Hippocampal formation (tissue), 2 donors: Measurements from ENCODE around the gene SHC2.
A peak's percentile ranks its signal among the peaks of the same experiment; 100 is the strongest.
"Not testable (repeated sequence)": the region's sequence is repeated elsewhere in the genome, so short reads cannot be mapped to it uniquely, and the experiment has no call there.

Source experiments
- DNase-seq, 2 donors: peaks; one replicate each; lab custom pipeline; 2025; lab: John Stamatoyannopoulos, UW

Gene SHC2

GRCh38 chr19:444677-445210 is 16.1 kb downstream of the SHC2 start:
- DNase-seq, result no peak

- DNase-seq, result no peak
Observed at GRCh38 chr19:443005-443404, 17.8 kb downstream of the SHC2 start.

GRCh38 chr19:442085-442484 is 18.7 kb downstream of the SHC2 start:
- no peak for DNase-seq

GRCh38 chr19:441213-441836 is 19.5 kb downstream of the SHC2 start:
- DNase-seq, result peak in 1 of 2 donors; percentile 6

- no peak for DNase-seq
Observed at GRCh38 chr19:440391-441212, 20.2 kb downstream of the SHC2 start.

- no peak for DNase-seq
Observed at GRCh38 chr19:439167-439900, 21.5 kb downstream of the SHC2 start.

GRCh38 chr19:438416-438958 is 22.3 kb downstream of the SHC2 start:
- no peak for DNase-seq

- no peak for DNase-seq
Observed at GRCh38 chr19:437041-437440, 23.8 kb downstream of the SHC2 start.

GRCh38 chr19:436413-436950 is 24.4 kb downstream of the SHC2 start:
- no peak for DNase-seq

GRCh38 chr19:435707-436412 is 25.0 kb downstream of the SHC2 start:
- no peak for DNase-seq

- no peak for DNase-seq
Observed at GRCh38 chr19:435056-435706, 25.7 kb downstream of the SHC2 start.

GRCh38 chr19:434152-434960 is 26.5 kb downstream of the SHC2 start:
- no peak for DNase-seq

GRCh38 chr19:430701-431100 is 30.1 kb downstream of the SHC2 start:
- no peak for DNase-seq

- no peak for DNase-seq
Observed at GRCh38 chr19:428149-428548, 32.7 kb downstream of the SHC2 start.

- DNase-seq, result not testable (repeated sequence)
Observed at GRCh38 chr19:427675-428074, 33.2 kb downstream of the SHC2 start.

GRCh38 chr19:426725-427445 is 33.9 kb downstream of the SHC2 start:
- DNase-seq, result no peak

GRCh38 chr19:425056-425455 is 35.8 kb downstream of the SHC2 start:
- no peak for DNase-seq

GRCh38 chr19:424546-424945 is 36.3 kb downstream of the SHC2 start:
- DNase-seq, result no peak
